Adrenal gland (tissue), 5 donors: ENCODE measurements around the gene HPSE2.

Source experiments
- CTCF ChIP-seq, 6 experiments: fragments of 450-650 bp in 4 of 6; fragments of 200-600 bp in 2 of 6; sonication (generic) in 1 of 6; IDR thresholded peaks; 1 replicate in 5 of 6; 2 replicates in 1 of 6; pipeline versions ENCODE4 v1.5.1 to v1.8.0; 2016 to 2021; ENCODE audit warnings: antibody characterized with exemption in 6 of 6, mild to moderate bottlenecking in 2 of 6, moderate library complexity in 1 of 6
- POLR2A ChIP-seq, 2 donors: fragments of 450-650 bp; IDR thresholded peaks; one replicate each; pipeline ENCODE4 v1.6.1; 2017; ENCODE audit warnings: antibody characterized with exemption in 2 of 2, mild to moderate bottlenecking in 2 of 2, moderate library complexity in 1 of 2
- donor health status: DM: no; HTN: no; CAD: no.

- TF ChIP-seq CTCF (IDR thresholded peaks at IDR 0.05): no peak
- no peak for TF ChIP-seq POLR2A (IDR thresholded peaks at IDR 0.05)
These were observed 551.4 kb downstream of the HPSE2 start for GRCh38 chr10:98684019-98684899.
